Measurements from ENCODE around the gene CNTN1.

Gene CNTN1

DNA sequence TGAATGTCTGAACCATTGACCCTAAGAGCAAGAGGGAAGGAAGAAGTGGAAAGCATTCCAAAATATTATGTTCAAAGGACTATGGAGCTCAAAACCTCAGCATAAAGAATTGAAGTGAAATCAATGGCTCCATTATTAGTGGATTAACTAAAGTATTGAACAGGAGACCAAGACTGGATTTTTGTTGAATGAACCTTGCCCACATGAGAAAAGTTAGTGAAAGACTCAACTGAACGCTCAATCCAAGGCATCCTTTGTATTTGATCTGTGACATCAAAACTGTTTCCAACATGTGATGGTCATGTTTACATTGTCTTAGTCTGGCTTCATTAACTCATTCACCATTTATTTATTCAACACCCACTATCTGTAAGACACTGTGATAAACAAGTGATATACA is 161.0 kb downstream of the CNTN1 start:
- H3K4me3 ChIP-seq (ENCODE audit: low read depth, low read length) = no peak overlapping the region
- DNase-seq (ENCODE audit: low read depth) = no peak
- TF ChIP-seq, protein P1, sequence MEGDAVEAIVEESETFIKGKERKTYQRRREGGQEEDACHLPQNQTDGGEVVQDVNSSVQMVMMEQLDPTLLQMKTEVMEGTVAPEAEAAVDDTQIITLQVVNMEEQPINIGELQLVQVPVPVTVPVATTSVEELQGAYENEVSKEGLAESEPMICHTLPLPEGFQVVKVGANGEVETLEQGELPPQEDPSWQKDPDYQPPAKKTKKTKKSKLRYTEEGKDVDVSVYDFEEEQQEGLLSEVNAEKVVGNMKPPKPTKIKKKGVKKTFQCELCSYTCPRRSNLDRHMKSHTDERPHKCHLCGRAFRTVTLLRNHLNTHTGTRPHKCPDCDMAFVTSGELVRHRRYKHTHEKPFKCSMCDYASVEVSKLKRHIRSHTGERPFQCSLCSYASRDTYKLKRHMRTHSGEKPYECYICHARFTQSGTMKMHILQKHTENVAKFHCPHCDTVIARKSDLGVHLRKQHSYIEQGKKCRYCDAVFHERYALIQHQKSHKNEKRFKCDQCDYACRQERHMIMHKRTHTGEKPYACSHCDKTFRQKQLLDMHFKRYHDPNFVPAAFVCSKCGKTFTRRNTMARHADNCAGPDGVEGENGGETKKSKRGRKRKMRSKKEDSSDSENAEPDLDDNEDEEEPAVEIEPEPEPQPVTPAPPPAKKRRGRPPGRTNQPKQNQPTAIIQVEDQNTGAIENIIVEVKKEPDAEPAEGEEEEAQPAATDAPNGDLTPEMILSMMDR (IDR thresholded peaks at IDR 0.05; ENCODE audit: insufficient read depth, low read depth, low read length, missing control alignments) = no peak

DNA sequence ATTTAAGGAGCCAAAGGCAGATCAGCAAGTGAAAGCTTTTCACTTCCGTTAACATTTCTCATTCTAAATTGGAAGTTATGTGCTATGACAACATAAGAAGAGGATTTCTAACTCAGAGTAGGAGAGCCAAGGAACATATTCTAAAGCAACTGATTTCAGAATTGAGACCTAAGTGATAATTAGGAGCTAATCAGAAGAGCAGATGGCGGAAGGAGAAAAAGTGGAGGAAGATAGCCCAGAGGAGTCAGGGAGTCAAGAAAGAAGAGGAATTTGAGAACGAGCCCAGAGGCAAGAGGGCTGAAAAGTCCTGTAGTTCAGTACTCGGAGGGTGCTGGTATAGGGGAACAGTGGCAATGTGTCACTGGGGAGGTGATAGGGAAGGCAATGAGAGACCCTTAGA is 162.4 kb downstream of the CNTN1 start:
- H3K4me3 ChIP-seq (ENCODE audit: low read depth, low read length) = no peak overlapping the region
- DNase-seq (ENCODE audit: low read depth) = no peak
- TF ChIP-seq, protein P1 (IDR thresholded peaks at IDR 0.05; ENCODE audit: insufficient read depth, low read depth, low read length, missing control alignments) = no peak

DNA sequence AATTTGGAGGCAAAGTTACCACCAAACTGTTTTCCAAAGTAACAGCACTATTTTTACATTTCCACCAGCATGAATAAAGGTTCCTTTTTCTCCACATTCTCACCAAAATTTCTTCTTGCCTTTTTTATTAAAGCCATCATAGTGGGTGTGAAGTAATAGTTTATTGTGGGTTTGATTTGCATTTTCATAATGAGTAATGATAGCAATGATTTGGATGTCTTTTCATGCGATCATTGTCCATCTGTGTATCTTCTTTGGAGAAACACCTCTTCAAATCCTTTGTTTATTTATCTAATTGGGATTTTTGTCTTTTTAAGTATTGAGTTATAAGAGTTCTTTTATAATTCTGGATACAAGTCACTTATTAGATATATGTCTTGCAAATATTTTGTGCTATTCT is 172.7 kb downstream of the CNTN1 start:
- no peak for DNase-seq (ENCODE audit: low read depth)
- no peak overlapping the region for H3K4me3 ChIP-seq (ENCODE audit: low read depth, low read length)
- TF ChIP-seq, protein P1 (IDR thresholded peaks at IDR 0.05; ENCODE audit: insufficient read depth, low read depth, low read length, missing control alignments) = no peak

GRCh38 chr12:40870981-40871380 is 178.7 kb downstream of the CNTN1 start:
- TF ChIP-seq, protein P1 (IDR thresholded peaks at IDR 0.05; ENCODE audit: insufficient read depth, low read depth, low read length, missing control alignments) = no peak
- no peak overlapping the region for H3K4me3 ChIP-seq (ENCODE audit: low read depth, low read length)
- DNase-seq (ENCODE audit: low read depth) = no peak

GRCh38 chr12:40874868-40875267 is 182.6 kb downstream of the CNTN1 start:
- TF ChIP-seq, protein P1 (IDR thresholded peaks at IDR 0.05; ENCODE audit: insufficient read depth, low read depth, low read length, missing control alignments) = no peak
- no peak overlapping the region for H3K4me3 ChIP-seq (ENCODE audit: low read depth, low read length)
- DNase-seq (ENCODE audit: low read depth) = no peak

GRCh38 chr12:40889329-40889728 is 197.1 kb downstream of the CNTN1 start:
- no peak overlapping the region for H3K4me3 ChIP-seq (ENCODE audit: low read depth, low read length)
- TF ChIP-seq, protein P1 (IDR thresholded peaks at IDR 0.05; ENCODE audit: insufficient read depth, low read depth, low read length, missing control alignments) = no peak
- no peak for DNase-seq (ENCODE audit: low read depth)

DNA sequence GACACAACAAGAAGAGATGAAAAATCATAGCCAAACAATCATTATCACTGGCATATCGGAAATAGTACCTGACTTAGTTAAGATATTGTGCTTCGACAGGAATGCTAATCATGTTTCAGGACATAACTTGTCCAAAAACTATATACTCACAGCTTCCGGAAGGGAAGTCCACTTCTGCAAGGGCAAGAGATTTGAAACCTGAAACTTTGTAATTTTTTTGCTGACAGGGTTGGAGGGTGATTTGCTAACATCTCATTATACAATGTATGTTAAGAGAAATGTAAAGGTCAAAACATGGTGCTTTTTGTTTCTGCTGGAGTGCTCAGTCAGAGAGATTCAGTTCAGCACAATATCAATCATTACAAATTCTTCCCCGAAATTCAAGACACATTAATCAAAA is 200.3 kb downstream of the CNTN1 start:
- DNase-seq (ENCODE audit: low read depth) = no peak
- TF ChIP-seq, protein P1 (IDR thresholded peaks at IDR 0.05; ENCODE audit: insufficient read depth, low read depth, low read length, missing control alignments) = no peak
- H3K4me3 ChIP-seq (ENCODE audit: low read depth, low read length) = no peak overlapping the region
